Upper lobe of left lung (tissue), 6 donors: ENCODE results near the gene ASB13. TPM values are rescaled to one million over a fixed set of nuclear protein-coding genes. Genes with fewer than 3 reads are reported as not detected.
A peak's percentile ranks its signal among the peaks of the same experiment; 100 is the strongest.

Experiments
- ATAC-seq, 2 donors: fragments of 200-7000 bp; cut with Tn5 transposase; one replicate each; pipeline ENCODE4 v1.9.1; 2022; ENCODE audit warnings: mild to moderate bottlenecking in 2 of 2, moderate library complexity in 2 of 2; ENCODE audit not compliant: low FRiP score in 2 of 2
- DNase-seq, 2 donors: peaks; one replicate each; pipeline ENCODE4 v3.0.0-alpha.2; 2019 to 2020
- H3K27ac ChIP-seq, 4 donors: fragments of 200-600 bp; sonication (generic); one replicate each; pipeline ENCODE4 v1.5.1; 2016 to 2019
- H3K27me3 ChIP-seq, 4 donors: fragments of 200-600 bp; sonication (generic); one replicate each; pipeline ENCODE4 v1.5.1; 2017 to 2019
- H3K36me3 ChIP-seq, 4 donors: fragments of 200-600 bp; sonication (generic); one replicate each; pipeline ENCODE4 v1.5.1; 2016 to 2019
- H3K4me1 ChIP-seq, 4 donors: fragments of 200-600 bp; sonication (generic); one replicate each; pipeline ENCODE4 v1.5.1; 2018 to 2019
- H3K4me3 ChIP-seq, 4 donors: fragments of 200-600 bp; sonication (generic); one replicate each; pipeline ENCODE4 v1.5.1; 2017 to 2019; ENCODE audit warnings: mild to moderate bottlenecking in 2 of 4, moderate library complexity in 1 of 4
- H3K9me3 ChIP-seq, 4 donors: fragments of 200-600 bp; sonication (generic); one replicate each; pipeline ENCODE4 v1.5.1; 2018 to 2019
- EP300 ChIP-seq, 4 donors: sonication (generic); formaldehyde crosslinking; IDR thresholded peaks; one replicate each; pipeline ENCODE4 v1.5.1; 2017; ENCODE audit warnings: antibody characterized with exemption in 4 of 4, control low read depth in 2 of 4
- POLR2A ChIP-seq, 4 donors: fragments of 450-650 bp; IDR thresholded peaks; one replicate each; pipeline ENCODE4 v1.5.1; 2016 to 2017; ENCODE audit warnings: antibody characterized with exemption in 4 of 4, mild to moderate bottlenecking in 2 of 4
- POLR2AphosphoS5 ChIP-seq, 2 donors: sonication (generic); formaldehyde crosslinking; IDR thresholded peaks; one replicate each; pipeline ENCODE4 v1.5.1; 2017; ENCODE audit warnings: antibody characterized with exemption in 2 of 2
- WGBS, 2 donors: methylation state at CpG; one replicate each; pipeline ENCODE4 v1.1.5; 2017 to 2018; 5-methylcytosine and 5-hydroxymethylcytosine counted together
- total RNA-seq, 6 donors: library from RNA; depleted of rRNA in 4 of 6; stranded (reverse); fragments of >200 nt in 4 of 6; gene quantifications; one replicate each; pipeline versions ENCODE4 v1.1.0 to v1.2.1, GENCODE V29; 2016 to 2021
- TF ChIP-seq, protein P1 (sequence below), 6 experiments: fragments of 450-650 bp in 4 of 6; fragments of 200-600 bp in 2 of 6; sonication (generic) in 2 of 6; IDR thresholded peaks; one replicate each; pipeline ENCODE4 v1.5.1; 2016 to 2019; ENCODE audit warnings: antibody characterized with exemption in 6 of 6
- donor health status: DM: no; HTN: no; CAD: no; lungs with moderate emphysema.
- donor health status: DM: no; HTN: yes; CAD: no; lungs with severe emphysema.

The ASB13 gene
- total RNA-seq, 6 donors from 2014 or later: 6.3 to 32.5 (median 18.2) TPM

DNA sequence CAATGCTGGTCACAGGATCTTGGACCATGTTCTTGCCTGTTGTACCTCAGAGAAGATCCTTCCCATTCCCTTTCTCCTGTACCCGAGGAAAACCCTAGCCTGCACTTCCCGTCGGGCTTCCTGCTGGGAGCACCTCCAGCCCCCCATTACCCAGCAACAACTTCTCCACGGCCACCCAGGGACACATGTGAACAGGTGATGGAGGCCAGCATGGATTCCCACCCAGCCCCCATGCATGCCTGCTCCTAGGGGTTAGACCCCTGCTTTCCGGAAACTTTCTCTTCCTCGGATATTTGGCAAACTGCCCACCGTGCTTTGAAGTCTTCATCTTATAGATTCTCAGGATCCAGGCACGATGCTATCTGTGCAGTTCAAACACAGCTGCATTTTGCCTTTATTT is 74.3 kb downstream of the ASB13 start:
- DNase-seq (no peak), ATAC-seq (no peak)
- Histone ChIP-seq H3K27me3 (no peaks in the 10 kb centered on the region), H3K9me3 (no peaks in the 10 kb centered on the region), H3K27ac (no peak overlapping the region), H3K4me1 (peaks cover 0 to 14% (median 9%) of the 10 kb centered on the region in 4 donors), H3K4me3 (no peak overlapping the region), H3K36me3 (no peaks in the 10 kb centered on the region)
- WGBS, 2 donors: 73 to 82% methylated on average over 8 of the region's 8 CpGs
- TF ChIP-seq, protein P1, sequence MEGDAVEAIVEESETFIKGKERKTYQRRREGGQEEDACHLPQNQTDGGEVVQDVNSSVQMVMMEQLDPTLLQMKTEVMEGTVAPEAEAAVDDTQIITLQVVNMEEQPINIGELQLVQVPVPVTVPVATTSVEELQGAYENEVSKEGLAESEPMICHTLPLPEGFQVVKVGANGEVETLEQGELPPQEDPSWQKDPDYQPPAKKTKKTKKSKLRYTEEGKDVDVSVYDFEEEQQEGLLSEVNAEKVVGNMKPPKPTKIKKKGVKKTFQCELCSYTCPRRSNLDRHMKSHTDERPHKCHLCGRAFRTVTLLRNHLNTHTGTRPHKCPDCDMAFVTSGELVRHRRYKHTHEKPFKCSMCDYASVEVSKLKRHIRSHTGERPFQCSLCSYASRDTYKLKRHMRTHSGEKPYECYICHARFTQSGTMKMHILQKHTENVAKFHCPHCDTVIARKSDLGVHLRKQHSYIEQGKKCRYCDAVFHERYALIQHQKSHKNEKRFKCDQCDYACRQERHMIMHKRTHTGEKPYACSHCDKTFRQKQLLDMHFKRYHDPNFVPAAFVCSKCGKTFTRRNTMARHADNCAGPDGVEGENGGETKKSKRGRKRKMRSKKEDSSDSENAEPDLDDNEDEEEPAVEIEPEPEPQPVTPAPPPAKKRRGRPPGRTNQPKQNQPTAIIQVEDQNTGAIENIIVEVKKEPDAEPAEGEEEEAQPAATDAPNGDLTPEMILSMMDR (IDR thresholded peaks at IDR 0.05): no peak
- TF ChIP-seq POLR2A (IDR thresholded peaks at IDR 0.05): no peak
- TF ChIP-seq EP300 (IDR thresholded peaks at IDR 0.05): no peak
- no peak for TF ChIP-seq POLR2AphosphoS5 (IDR thresholded peaks at IDR 0.05)

- no peak overlapping the region for H3K27ac ChIP-seq
- H3K4me1 ChIP-seq: peaks cover 0 to 18% (median 11%) of the 10 kb centered on the region in 4 donors
- H3K36me3 ChIP-seq: no peaks in the 10 kb centered on the region
- H3K4me3 ChIP-seq: no peak overlapping the region
- H3K27me3 ChIP-seq: no peaks in the 10 kb centered on the region
- TF ChIP-seq EP300 (IDR thresholded peaks at IDR 0.05) (no peak), POLR2AphosphoS5 (IDR thresholded peaks at IDR 0.05) (no peak), POLR2A (IDR thresholded peaks at IDR 0.05) (no peak)
- TF ChIP-seq, protein P1 (IDR thresholded peaks at IDR 0.05): no peak
- H3K9me3 ChIP-seq: no peaks in the 10 kb centered on the region
- no peak for DNase-seq
- no peak for ATAC-seq
- 88 to 94% methylated on average over 8 to 9 of the region's 14 CpGs for WGBS, 2 donors
Measured at GRCh38 chr10:5591336-5591824, 75.0 kb downstream of the ASB13 start.

- Histone ChIP-seq H3K4me3 (no peak overlapping the region), H3K27me3 (no peaks in the 10 kb centered on the region), H3K36me3 (no peaks in the 10 kb centered on the region), H3K4me1 (peaks cover 2 to 18% (median 10%) of the 10 kb centered on the region in 4 donors), H3K9me3 (no peaks in the 10 kb centered on the region), H3K27ac (no peak overlapping the region)
- DNase-seq: no peak
- TF ChIP-seq POLR2AphosphoS5 (IDR thresholded peaks at IDR 0.05): no peak
- no peak for TF ChIP-seq POLR2A (IDR thresholded peaks at IDR 0.05)
- TF ChIP-seq, protein P1 (IDR thresholded peaks at IDR 0.05): no peak
- no peak for TF ChIP-seq EP300 (IDR thresholded peaks at IDR 0.05)
- ATAC-seq: no peak
- 84 to 87% methylated on average over 9 to 10 of the region's 10 CpGs for WGBS, 2 donors
Measured at GRCh38 chr10:5590816-5591215, 75.6 kb downstream of the ASB13 start.

GRCh38 chr10:5589661-5590511 is 76.5 kb downstream of the ASB13 start:
- Histone ChIP-seq H3K4me1 (peaks cover 5 to 20% (median 14%) of the 10 kb centered on the region in 4 donors), H3K36me3 (no peaks in the 10 kb centered on the region), H3K27ac (no peak overlapping the region), H3K4me3 (no peak overlapping the region), H3K27me3 (no peaks in the 10 kb centered on the region), H3K9me3 (no peaks in the 10 kb centered on the region)
- DNase-seq: no peak
- WGBS, 2 donors: 80 to 82% methylated on average over 14 to 16 of the region's 16 CpGs
- ATAC-seq: peak in 1 of 2 donors; percentile 22
- TF ChIP-seq, protein P1 (IDR thresholded peaks at IDR 0.05): no peak
- TF ChIP-seq POLR2A (IDR thresholded peaks at IDR 0.05) (no peak), EP300 (IDR thresholded peaks at IDR 0.05) (no peak), POLR2AphosphoS5 (IDR thresholded peaks at IDR 0.05) (no peak)
